Transverse colon (tissue), 4 donors: ENCODE data around the gene C2orf68. TPM values are rescaled to one million over a fixed set of nuclear protein-coding genes. Genes with fewer than 3 reads are reported as not detected.
"Not testable (repeated sequence)": the region's sequence is repeated elsewhere in the genome, so short reads cannot be mapped to it uniquely, and the experiment has no call there.

ENCODE experiments used
- DNase-seq: peaks from one replicate; pipeline ENCODE4 v3.0.0-alpha.2; 2019
- H3K27ac ChIP-seq, 4 donors: fragments of 200-600 bp; sonication (generic); 2 replicates each; pipeline ENCODE4 v1.5.1; 2016 to 2018; ENCODE audit warnings: inconsistent platforms in 4 of 4
- H3K27me3 ChIP-seq: fragments of 200-600 bp; sonication (generic); 2 replicates; pipeline ENCODE4 v1.5.1; 2017; ENCODE audit warnings: inconsistent platforms
- H3K36me3 ChIP-seq, 4 donors: fragments of 200-600 bp; sonication (generic); 2 replicates each; pipeline ENCODE4 v1.5.1; 2017 to 2019; ENCODE audit warnings: inconsistent platforms in 4 of 4
- H3K4me1 ChIP-seq, 4 donors: fragments of 200-600 bp; sonication (generic); 2 replicates each; pipeline ENCODE4 v1.5.1; 2017 to 2020; ENCODE audit warnings: inconsistent platforms in 4 of 4
- H3K4me3 ChIP-seq, 4 donors: fragments of 200-600 bp; sonication (generic); 1 replicate in 1 of 4; 2 replicates in 3 of 4; pipeline versions ENCODE4 v1.5.1 to v1.6.1; 2017 to 2019; ENCODE audit warnings: inconsistent platforms in 4 of 4
- H3K9me3 ChIP-seq, 2 donors: fragments of 200-600 bp; sonication (generic); 2 replicates each; pipeline ENCODE4 v1.5.1; 2017 to 2019; ENCODE audit warnings: inconsistent platforms in 2 of 2
- EP300 ChIP-seq: sonication (generic); formaldehyde crosslinking; IDR thresholded peaks from one replicate; pipeline ENCODE4 v1.6.1; 2017; ENCODE audit warnings: antibody characterized with exemption, low read depth
- POLR2A ChIP-seq: fragments of 450-650 bp; IDR thresholded peaks from one replicate; pipeline ENCODE4 v1.6.1; 2016; ENCODE audit warnings: antibody characterized with exemption, mild to moderate bottlenecking, moderate library complexity
- POLR2AphosphoS5 ChIP-seq, 3 donors: sonication (generic); formaldehyde crosslinking; IDR thresholded peaks; one replicate each; pipeline ENCODE4 v1.6.1; 2016; ENCODE audit warnings: antibody characterized with exemption in 3 of 3
- WGBS, 2 donors: methylation state at CpG; one replicate each; pipeline ENCODE4 v1.1.5; 2018; ENCODE audit warnings: low coverage in 1 of 2; 5-methylcytosine and 5-hydroxymethylcytosine counted together
- in situ Hi-C, 4 donors: fragments of 200-750 bp; cut with MboI; loops; one replicate each; pipeline versions ENCODE4 v1.15.0 to v1.15.1; 2017; ENCODE audit warnings: low sequenced_read_pairs in 3 of 4, low pct_ligation_motif_present in 1 of 4, low pct_unique_long_range_greater_than_20kb in 1 of 4
- intact Hi-C: fragments of 100-400 bp; cut with DNase I; formaldehyde crosslinking; loops from one replicate; pipeline ENCODE4 v1.15.1; 2023; ENCODE audit warnings: low total_unique reads
- total RNA-seq, 4 donors: library from RNA; depleted of rRNA; stranded (reverse); fragments of >200 nt; gene quantifications; one replicate each; pipeline ENCODE4 v1.1.0, GENCODE V29; 2016
- TF ChIP-seq, protein P1 (sequence below), 5 experiments: fragments of 200-600 bp in 3 of 5; fragments of 450-650 bp in 2 of 5; sonication (generic) in 3 of 5; IDR thresholded peaks; 1 replicate in 2 of 5; 2 replicates in 3 of 5; pipeline ENCODE4 v1.5.1; 2016 to 2017; ENCODE audit warnings: antibody characterized with exemption in 5 of 5, inconsistent platforms in 3 of 5, mild to moderate bottlenecking in 2 of 5, moderate library complexity in 1 of 5

The C2orf68 gene
- total RNA-seq, 4 donors from 2014 or later: 17.7 to 24.8 (median 18.6) TPM

- in situ Hi-C loops: loop anchor here in 2 of 4 donors (25.0 kb wide), 2 partner anchors 184 to 459 kb away; no protein-coding TSS in a partner anchor
- intact Hi-C loops: no loop called here
- Histone ChIP-seq H3K27ac (no peak overlapping the region), H3K4me3 (no peak overlapping the region), H3K9me3 (no peaks in the 10 kb centered on the region), H3K27me3 (no peaks in the 10 kb centered on the region), H3K4me1 (no peaks in the 10 kb centered on the region), H3K36me3 (peaks cover 0 to 98% (median 40%) of the 10 kb centered on the region in 4 donors)
- no peak for DNase-seq
- 55 to 85% methylated on average over 2 of the region's 2 CpGs for WGBS, 2 donors
- TF ChIP-seq EP300 (no peak), POLR2A (no peak), POLR2AphosphoS5 (IDR thresholded peaks at IDR 0.05) (no peak)
- TF ChIP-seq, protein P1, sequence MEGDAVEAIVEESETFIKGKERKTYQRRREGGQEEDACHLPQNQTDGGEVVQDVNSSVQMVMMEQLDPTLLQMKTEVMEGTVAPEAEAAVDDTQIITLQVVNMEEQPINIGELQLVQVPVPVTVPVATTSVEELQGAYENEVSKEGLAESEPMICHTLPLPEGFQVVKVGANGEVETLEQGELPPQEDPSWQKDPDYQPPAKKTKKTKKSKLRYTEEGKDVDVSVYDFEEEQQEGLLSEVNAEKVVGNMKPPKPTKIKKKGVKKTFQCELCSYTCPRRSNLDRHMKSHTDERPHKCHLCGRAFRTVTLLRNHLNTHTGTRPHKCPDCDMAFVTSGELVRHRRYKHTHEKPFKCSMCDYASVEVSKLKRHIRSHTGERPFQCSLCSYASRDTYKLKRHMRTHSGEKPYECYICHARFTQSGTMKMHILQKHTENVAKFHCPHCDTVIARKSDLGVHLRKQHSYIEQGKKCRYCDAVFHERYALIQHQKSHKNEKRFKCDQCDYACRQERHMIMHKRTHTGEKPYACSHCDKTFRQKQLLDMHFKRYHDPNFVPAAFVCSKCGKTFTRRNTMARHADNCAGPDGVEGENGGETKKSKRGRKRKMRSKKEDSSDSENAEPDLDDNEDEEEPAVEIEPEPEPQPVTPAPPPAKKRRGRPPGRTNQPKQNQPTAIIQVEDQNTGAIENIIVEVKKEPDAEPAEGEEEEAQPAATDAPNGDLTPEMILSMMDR (IDR thresholded peaks at IDR 0.05): no peak
Observed at GRCh38 chr2:85628658-85629057, 16.8 kb upstream of the C2orf68 start.

DNA sequence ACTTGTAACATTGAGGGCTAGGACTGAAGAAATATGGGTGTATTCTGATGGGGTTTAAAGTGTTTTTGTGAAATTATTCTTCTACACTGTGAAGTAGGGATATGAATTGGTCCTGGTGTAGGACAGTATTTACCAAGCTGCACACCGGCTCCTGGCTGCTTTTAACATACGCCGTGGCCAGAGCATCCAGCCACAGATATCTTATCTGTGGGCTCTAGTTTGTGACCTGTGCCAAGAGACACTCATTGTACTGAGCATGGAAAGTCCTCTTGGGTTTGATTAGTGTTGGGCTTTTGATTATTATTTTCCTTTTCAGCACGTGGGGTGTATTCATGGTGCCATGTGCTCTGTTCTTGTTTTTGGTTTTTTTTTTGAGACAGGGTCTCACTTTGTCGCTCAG is 12.1 kb upstream of the C2orf68 start:
- H3K27me3 ChIP-seq: no peaks in the 10 kb centered on the region
- H3K4me1 ChIP-seq: peaks cover 0 to 13% (median 3%) of the 10 kb centered on the region in 4 donors
- TF ChIP-seq, protein P1 (IDR thresholded peaks at IDR 0.05): no peak
- TF ChIP-seq EP300 (no peak), POLR2AphosphoS5 (IDR thresholded peaks at IDR 0.05) (no peak), POLR2A (no peak)
- H3K27ac ChIP-seq: no peak overlapping the region
- DNase-seq: no peak
- H3K9me3 ChIP-seq: no peaks in the 10 kb centered on the region
- in situ Hi-C loops (no loop called here), intact Hi-C loops (no loop called here)
- peaks cover 0 to 91% (median 37%) of the 10 kb centered on the region in 4 donors for H3K36me3 ChIP-seq
- no peak overlapping the region for H3K4me3 ChIP-seq
- 96% methylated on average over 5 of the region's 5 CpGs; no CpG with 5 or more reads in 1 of the 2 donors for WGBS, 2 donors

GRCh38 chr2:85621338-85621737 is 9.5 kb upstream of the C2orf68 start:
- Histone ChIP-seq H3K27me3 (no peaks in the 10 kb centered on the region), H3K4me3 (no peak overlapping the region), H3K36me3 (peaks cover 0 to 65% (median 28%) of the 10 kb centered on the region in 4 donors), H3K4me1 (peaks cover 7 to 38% (median 18%) of the 10 kb centered on the region in 4 donors), H3K9me3 (no peaks in the 10 kb centered on the region), H3K27ac (no peak overlapping the region)
- intact Hi-C loops (no loop called here), in situ Hi-C loops (no loop called here)
- 75 to 80% methylated on average over 1 of the region's 1 CpG for WGBS, 2 donors
- DNase-seq: no peak
- no peak for TF ChIP-seq POLR2AphosphoS5 (IDR thresholded peaks at IDR 0.05)
- TF ChIP-seq, protein P1 (IDR thresholded peaks at IDR 0.05): no peak

- Histone ChIP-seq H3K36me3 (peaks cover 0 to 48% (median 19%) of the 10 kb centered on the region in 4 donors), H3K9me3 (no peaks in the 10 kb centered on the region), H3K4me1 (peaks cover 7 to 42% (median 18%) of the 10 kb centered on the region in 4 donors), H3K27ac (peak overlapping the region in 1 of 4 donors; percentile 26), H3K27me3 (no peaks in the 10 kb centered on the region), H3K4me3 (no peak overlapping the region)
- intact Hi-C loops: no loop called here
- in situ Hi-C loops: no loop called here
- no peak for DNase-seq
- 38 to 87% methylated on average over 1 to 6 of the region's 6 CpGs for WGBS, 2 donors
- no peak for TF ChIP-seq POLR2AphosphoS5 (IDR thresholded peaks at IDR 0.05)
- no peak for TF ChIP-seq EP300
- TF ChIP-seq, protein P1 (IDR thresholded peaks at IDR 0.05): no peak
- no peak for TF ChIP-seq POLR2A
Observed at GRCh38 chr2:85619617-85620016, 7.8 kb upstream of the C2orf68 start.

- in situ Hi-C loops, H3K27ac ChIP-seq, H3K9me3 ChIP-seq, DNase-seq, H3K27me3 ChIP-seq, H3K4me3 ChIP-seq, intact Hi-C loops: not testable (repeated sequence)
- peaks cover 0 to 29% (median 12%) of the 10 kb centered on the region in 4 donors for H3K36me3 ChIP-seq
- peaks cover 7 to 42% (median 18%) of the 10 kb centered on the region in 4 donors for H3K4me1 ChIP-seq
- 81 to 86% methylated on average over 4 to 5 of the region's 5 CpGs for WGBS, 2 donors
Observed at GRCh38 chr2:85617723-85618122, 5.9 kb upstream of the C2orf68 start.
